ENCODE data around the gene SLC22A1. TPM values are rescaled to one million over a fixed set of nuclear protein-coding genes. Genes with fewer than 3 reads are reported as not detected.

SLC22A1 gene
- total RNA-seq, 1 experiment from 2014 or later, result 0.39 TPM

GRCh38 chr6:160141001-160141726, 19.5 kb downstream of the SLC22A1 start:
- Histone ChIP-seq H2BK15ac (ENCODE audit: low read depth, low read length) (no peak overlapping the region), H2AFZ (ENCODE audit: low read length) (no peak overlapping the region), H2AK5ac (ENCODE audit: insufficient read length, low read length) (no peak overlapping the region), H3K4ac (ENCODE audit: low read depth, low read length) (no peak overlapping the region), H3K79me2 (ENCODE audit: insufficient read depth, low read length) (no peaks in the 10 kb centered on the region), H4K91ac (ENCODE audit: insufficient read length, low read depth, low read length) (no peak overlapping the region), H3K27me3 (ENCODE audit: insufficient read depth, low read length) (no peaks in the 10 kb centered on the region), H2BK5ac (ENCODE audit: insufficient read length, low read length) (no peak overlapping the region), H4K8ac (replicated peaks; ENCODE audit: insufficient read length, low read depth, low read length) (no peak overlapping the region), H3K14ac (ENCODE audit: insufficient read depth, low read length) (no peak overlapping the region), H3K4me1 (ENCODE audit: insufficient read depth, low read length) (no peaks in the 10 kb centered on the region), H3K27ac (ENCODE audit: insufficient read length, low read depth, low read length) (no peak overlapping the region), H3K56ac (ENCODE audit: insufficient read length, low read depth, low read length) (no peak overlapping the region), H2BK12ac (ENCODE audit: insufficient read length, low read depth, low read length) (no peak overlapping the region), H4K20me1 (ENCODE audit: control insufficient read depth, insufficient read depth, insufficient read length) (no peaks in the 10 kb centered on the region), H3K18ac (ENCODE audit: insufficient read length, low read depth, low read length) (no peak overlapping the region), H3K79me1 (ENCODE audit: insufficient read depth, low read depth, low read length, poor library complexity, severe bottlenecking) (no peaks in the 10 kb centered on the region), H3K9me3 (ENCODE audit: control insufficient read depth, low read depth, low read length) (no peaks in the 10 kb centered on the region), H3K4me2 (ENCODE audit: insufficient read depth, insufficient read length, low read length) (no peak overlapping the region), H3K9ac (ENCODE audit: extremely low read depth, insufficient read length, low read length) (no peak overlapping the region), H3T11ph (ENCODE audit: low read length) (no peak overlapping the region), H4K5ac (ENCODE audit: insufficient read length, low read depth, low read length) (no peak overlapping the region), H2BK120ac (ENCODE audit: low read depth, low read length, poor library complexity, severe bottlenecking) (no peak overlapping the region), H3K23me2 (ENCODE audit: insufficient read length, low read depth, low read length, poor library complexity, severe bottlenecking) (no peaks in the 10 kb centered on the region), H3K23ac (ENCODE audit: insufficient read length, low read depth, low read length) (no peak overlapping the region), H2BK20ac (ENCODE audit: low read depth, low read length, poor library complexity, severe bottlenecking) (no peak overlapping the region)
- no CpG with 5 or more reads among the region's 5 CpGs for WGBS (ENCODE audit: extremely low coverage, insufficient read length, low lambda C conversion rate)
- Mint-ChIP-seq H3K4me1 (peaks cover 22 to 27% of the 10 kb centered on the region in 2 experiments), H3K27me3 (ENCODE audit: low read depth) (no peaks in the 10 kb centered on the region; the same call in none of the 2 replicates), H3K9me3 (peaks cover 0 to 2% of the 10 kb centered on the region in 2 experiments; a peak in 2 of 5 replicates), H3K36me3 (ENCODE audit: insufficient read depth in 1 of 3, low read depth in 3 of 3) (0 out of 7 replicates have a peak, but pooled peaks cover 0 to 2% (median 0%) of the 10 kb centered on the region in 3 experiments), H3K27ac (0 out of 7 replicates have a peak overlapping the region, but pooled peaks of 1 of the 3 experiments have one; percentile 29), H3K4me3 (no peak overlapping the region)
- no peak for DNase-seq
- TF ChIP-seq CTCF (conservative IDR thresholded peaks at IDR 0.05), result no peak

All from H9 (cell line).